H9 (cell line): Measurements from ENCODE around the gene CCDC27. TPM values are rescaled to one million over a fixed set of nuclear protein-coding genes. Genes with fewer than 3 reads are reported as not detected.

Source experiments
- DNase-seq: peaks from one replicate; pipeline ENCODE4 v3.0.0-alpha.2; 2017
- H2AFZ ChIP-seq: one replicate; pipeline ENCODE4 v1.6.1; 2013; ENCODE audit warnings: mild to moderate bottlenecking, low read length, control low read depth, moderate library complexity
- H2AK5ac ChIP-seq: 2 replicates; pipeline ENCODE4 v1.6.1; 2013; ENCODE audit warnings: low read length, control low read depth, mixed read lengths; ENCODE audit not compliant: insufficient read length
- H2BK120ac ChIP-seq: one replicate; pipeline ENCODE4 v1.6.1; 2013; ENCODE audit warnings: low read depth, mild to moderate bottlenecking, low read length, control low read depth, inconsistent platforms; ENCODE audit not compliant: poor library complexity, severe bottlenecking
- H2BK12ac ChIP-seq: 2 replicates; pipeline ENCODE4 v1.6.1; 2013; ENCODE audit warnings: low read length, control low read depth, mixed read lengths, low read depth; ENCODE audit not compliant: insufficient read length
- H2BK15ac ChIP-seq: 2 replicates; pipeline ENCODE4 v1.6.1; 2013; ENCODE audit warnings: low read depth, low read length, control low read depth
- H2BK20ac ChIP-seq: one replicate; pipeline ENCODE4 v1.6.1; 2013; ENCODE audit warnings: low read depth, mild to moderate bottlenecking, low read length, control low read depth, inconsistent platforms; ENCODE audit not compliant: poor library complexity, severe bottlenecking
- H2BK5ac ChIP-seq: 2 replicates; pipeline ENCODE4 v1.6.1; 2013; ENCODE audit warnings: low read length, control low read depth, mixed read lengths; ENCODE audit not compliant: insufficient read length
- H3K14ac ChIP-seq: 2 replicates; pipeline ENCODE4 v1.6.1; 2013; ENCODE audit warnings: low read length, control low read depth; ENCODE audit not compliant: insufficient read depth
- H3K18ac ChIP-seq: 2 replicates; pipeline ENCODE4 v1.6.1; 2013; ENCODE audit warnings: low read depth, mild to moderate bottlenecking, mixed read lengths, low read length, control low read depth; ENCODE audit not compliant: insufficient read length
- H3K23ac ChIP-seq: 2 replicates; pipeline ENCODE4 v1.6.1; 2013; ENCODE audit warnings: low read length, control low read depth, mixed read lengths, low read depth; ENCODE audit not compliant: insufficient read length
- H3K23me2 ChIP-seq: 2 replicates; pipeline ENCODE4 v1.6.1; 2013; ENCODE audit warnings: low read depth, mild to moderate bottlenecking, mixed read lengths, low read length, control low read depth; ENCODE audit not compliant: insufficient read length, poor library complexity, severe bottlenecking
- H3K27ac ChIP-seq: 2 replicates; pipeline ENCODE4 v1.5.1; 2013; ENCODE audit warnings: low read length, control low read depth, mixed read lengths, low read depth; ENCODE audit not compliant: insufficient read length
- H3K27me3 ChIP-seq: 2 replicates; pipeline ENCODE4 v1.6.1; 2013; ENCODE audit warnings: low read length, control low read depth, inconsistent platforms; ENCODE audit not compliant: insufficient read depth
- H3K4ac ChIP-seq: 2 replicates; pipeline ENCODE4 v1.6.1; 2013; ENCODE audit warnings: low read depth, mild to moderate bottlenecking, control low read depth, inconsistent platforms, low read length, moderate library complexity
- H3K4me1 ChIP-seq: 2 replicates; pipeline ENCODE4 v1.6.1; 2013; ENCODE audit warnings: low read length, control low read depth, inconsistent platforms; ENCODE audit not compliant: insufficient read depth
- H3K4me2 ChIP-seq: 2 replicates; pipeline ENCODE4 v1.6.1; 2013; ENCODE audit warnings: low read length, control low read depth, mixed read lengths; ENCODE audit not compliant: insufficient read length, insufficient read depth
- H3K56ac ChIP-seq: 2 replicates; pipeline ENCODE4 v1.6.1; 2013; ENCODE audit warnings: low read depth, mild to moderate bottlenecking, mixed read lengths, low read length, control low read depth; ENCODE audit not compliant: insufficient read length
- H3K79me1 ChIP-seq: 2 replicates; pipeline ENCODE4 v1.6.1; 2013; ENCODE audit warnings: low read depth, mild to moderate bottlenecking, moderate library complexity, low read length, control low read depth, inconsistent platforms; ENCODE audit not compliant: insufficient read depth, poor library complexity, severe bottlenecking
- H3K79me2 ChIP-seq: 2 replicates; pipeline ENCODE4 v1.6.1; 2013; ENCODE audit warnings: low read length, control low read depth, inconsistent platforms; ENCODE audit not compliant: insufficient read depth
- H3K9ac ChIP-seq: 2 replicates; pipeline ENCODE4 v1.6.1; 2013; ENCODE audit warnings: low read length, control low read depth, mixed read lengths; ENCODE audit not compliant: insufficient read length; ENCODE audit errors: extremely low read depth
- H3K9me3 ChIP-seq: one replicate; pipeline ENCODE4 v1.6.1; 2013; ENCODE audit warnings: low read depth, low read length, inconsistent platforms; ENCODE audit not compliant: control insufficient read depth
- H3T11ph ChIP-seq: one replicate; pipeline ENCODE4 v1.6.1; 2013; ENCODE audit warnings: mild to moderate bottlenecking, low read length, control low read depth, inconsistent platforms
- H4K20me1 ChIP-seq: one replicate; pipeline ENCODE4 v1.6.1; 2013; ENCODE audit not compliant: control insufficient read depth, insufficient read length, insufficient read depth
- H4K5ac ChIP-seq: 2 replicates; pipeline ENCODE4 v1.6.1; 2013; ENCODE audit warnings: low read depth, mild to moderate bottlenecking, mixed read lengths, low read length, control low read depth; ENCODE audit not compliant: insufficient read length
- H4K8ac ChIP-seq: replicated peaks from 2 replicates; pipeline ENCODE4 v1.6.1; 2013; ENCODE audit warnings: low read length, control low read depth, mixed read lengths, low read depth; ENCODE audit not compliant: insufficient read length
- H4K91ac ChIP-seq: 2 replicates; pipeline ENCODE4 v1.6.1; 2013; ENCODE audit warnings: low read depth, mild to moderate bottlenecking, moderate library complexity, mixed read lengths, low read length, control low read depth; ENCODE audit not compliant: insufficient read length
- H3K27ac Mint-ChIP-seq, 3 experiments: 2 replicates in 2 of 3; 3 replicates in 1 of 3; pipeline ENCODE4 v1.8.0; 2020 to 2021; ENCODE audit warnings: mixed read lengths in 3 of 3, mild to moderate bottlenecking in 1 of 3, moderate library complexity in 1 of 3
- H3K27me3 Mint-ChIP-seq: 2 replicates; pipeline ENCODE4 v1.8.0; 2021; ENCODE audit warnings: low read depth, mild to moderate bottlenecking, moderate library complexity, mixed read lengths
- H3K36me3 Mint-ChIP-seq, 3 experiments: 2 replicates in 2 of 3; 3 replicates in 1 of 3; pipeline ENCODE4 v1.8.0; 2020 to 2021; ENCODE audit warnings: low read depth in 3 of 3, mixed read lengths in 3 of 3; ENCODE audit not compliant: insufficient read depth in 1 of 3
- H3K4me1 Mint-ChIP-seq, 2 experiments: 2 replicates each; pipeline ENCODE4 v1.8.0; 2020; ENCODE audit warnings: mixed read lengths in 2 of 2
- H3K4me3 Mint-ChIP-seq, 2 experiments: 2 replicates in 1 of 2; 3 replicates in 1 of 2; pipeline ENCODE4 v1.8.0; 2020 to 2021; ENCODE audit warnings: mild to moderate bottlenecking in 2 of 2, mixed read lengths in 2 of 2, moderate library complexity in 1 of 2
- H3K9me3 Mint-ChIP-seq, 2 experiments: 2 replicates in 1 of 2; 3 replicates in 1 of 2; pipeline ENCODE4 v1.8.0; 2020; ENCODE audit warnings: mild to moderate bottlenecking in 2 of 2, mixed read lengths in 2 of 2, moderate library complexity in 1 of 2
- WGBS: extraction: QIAGEN DNeasy Blood & Tissue Kit; methylation state at CpG from one replicate; pipeline ENCODE4 v1.1.7; 2013; ENCODE audit warnings: missing lambda C conversion rate, low lambda C conversion rate, mixed read lengths; ENCODE audit not compliant: insufficient read length; ENCODE audit errors: extremely low coverage; 5-methylcytosine and 5-hydroxymethylcytosine counted together
- total RNA-seq: library from RNA; stranded (reverse); gene quantifications from 2 replicates; pipeline ENCODE4 v1.2.1, GENCODE V29; 2021
- TF ChIP-seq, protein P1 (sequence below): fragments of 200-600 bp; sonication (generic); conservative IDR thresholded peaks from 3 replicates; pipeline ENCODE4 v1.8.0; 2021; ENCODE audit warnings: antibody characterized with exemption, mild to moderate bottlenecking

CCDC27 gene
- total RNA-seq, 1 experiment from 2014 or later, result not detected

DNA sequence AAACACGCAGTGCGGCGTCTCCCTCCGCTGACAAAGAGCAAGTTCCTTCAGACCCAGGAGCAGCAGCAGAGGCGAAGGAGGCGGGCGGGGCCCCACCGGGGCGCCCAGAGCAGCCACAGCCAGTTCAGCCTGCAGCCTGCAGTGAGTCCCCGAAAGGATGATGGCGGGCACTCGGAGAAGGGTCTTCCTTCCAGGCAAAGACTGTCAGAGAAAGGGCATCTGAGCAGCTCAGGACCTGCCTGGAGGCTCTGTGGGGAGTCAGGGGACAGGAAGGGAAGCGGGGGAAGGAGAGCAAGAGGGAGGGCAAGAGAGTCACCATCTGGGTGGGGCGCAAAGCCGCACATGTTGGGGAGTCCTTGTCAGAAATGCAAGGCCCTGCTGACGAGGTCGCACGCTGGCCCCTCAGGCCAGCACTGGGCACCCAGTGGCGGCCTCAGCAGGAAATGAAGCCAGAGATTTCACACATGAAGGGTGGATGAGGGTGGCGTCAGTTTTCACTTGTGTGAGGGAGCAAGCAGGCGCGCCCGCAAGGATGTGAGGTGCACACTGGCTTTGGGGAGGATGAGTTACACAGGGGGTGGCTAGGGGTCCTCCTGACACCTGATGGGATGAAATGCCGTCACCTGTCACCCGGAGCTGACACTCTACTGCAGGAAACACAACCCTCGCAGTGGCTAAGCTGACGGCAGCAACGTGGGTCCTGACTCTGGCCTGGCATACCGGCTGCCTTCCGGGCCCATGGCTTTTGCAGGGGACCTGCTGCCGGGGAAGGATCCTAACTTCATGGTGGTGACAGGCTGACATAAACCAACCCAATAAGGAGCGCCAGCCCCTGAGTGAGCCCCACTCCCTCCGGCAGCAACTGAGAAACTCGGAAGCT, 37.4 kb downstream of the CCDC27 start:
- Histone ChIP-seq H3K9me3 (no peaks in the 10 kb centered on the region), H3K56ac (no peak overlapping the region), H3K27me3 (no peaks in the 10 kb centered on the region), H3T11ph (no peak overlapping the region), H4K5ac (no peak overlapping the region), H2BK12ac (no peak overlapping the region), H2BK20ac (no peak overlapping the region), H2BK5ac (no peak overlapping the region), H3K23me2 (no peaks in the 10 kb centered on the region), H3K79me1 (no peaks in the 10 kb centered on the region), H3K4ac (no peak overlapping the region), H3K4me1 (peaks cover 9% of the 10 kb centered on the region; the same call in 1 of the 2 replicates), H3K27ac (no peak overlapping the region), H3K4me2 (no peak overlapping the region), H2BK15ac (no peak overlapping the region), H3K79me2 (peaks cover 18% of the 10 kb centered on the region; the same call in 1 of the 2 replicates), H4K8ac (no peak overlapping the region), H4K91ac (no peak overlapping the region), H3K23ac (no peak overlapping the region), H4K20me1 (no peaks in the 10 kb centered on the region), H3K14ac (no peak overlapping the region; the same call in 1 of the 2 replicates), H2AK5ac (no peak overlapping the region), H3K18ac (no peak overlapping the region), H2BK120ac (no peak overlapping the region), H2AFZ (no peak overlapping the region), H3K9ac (no peak overlapping the region)
- Mint-ChIP-seq H3K36me3 (peaks cover 39 to 50% (median 41%) of the 10 kb centered on the region in 3 experiments), H3K4me1 (peaks cover 28 to 45% of the 10 kb centered on the region in 2 experiments), H3K4me3 (no peak overlapping the region; a peak in 1 of 5 replicates), H3K27me3 (no peaks in the 10 kb centered on the region; the same call in 1 of the 2 replicates), H3K9me3 (no peaks in the 10 kb centered on the region), H3K27ac (peak overlapping the region; percentile 61 to 95 (median 73); a peak in 5 of 7 replicates)
- DNase-seq, result no peak
- no CpG with 5 or more reads among the region's 34 CpGs for WGBS
- TF ChIP-seq, protein P1, sequence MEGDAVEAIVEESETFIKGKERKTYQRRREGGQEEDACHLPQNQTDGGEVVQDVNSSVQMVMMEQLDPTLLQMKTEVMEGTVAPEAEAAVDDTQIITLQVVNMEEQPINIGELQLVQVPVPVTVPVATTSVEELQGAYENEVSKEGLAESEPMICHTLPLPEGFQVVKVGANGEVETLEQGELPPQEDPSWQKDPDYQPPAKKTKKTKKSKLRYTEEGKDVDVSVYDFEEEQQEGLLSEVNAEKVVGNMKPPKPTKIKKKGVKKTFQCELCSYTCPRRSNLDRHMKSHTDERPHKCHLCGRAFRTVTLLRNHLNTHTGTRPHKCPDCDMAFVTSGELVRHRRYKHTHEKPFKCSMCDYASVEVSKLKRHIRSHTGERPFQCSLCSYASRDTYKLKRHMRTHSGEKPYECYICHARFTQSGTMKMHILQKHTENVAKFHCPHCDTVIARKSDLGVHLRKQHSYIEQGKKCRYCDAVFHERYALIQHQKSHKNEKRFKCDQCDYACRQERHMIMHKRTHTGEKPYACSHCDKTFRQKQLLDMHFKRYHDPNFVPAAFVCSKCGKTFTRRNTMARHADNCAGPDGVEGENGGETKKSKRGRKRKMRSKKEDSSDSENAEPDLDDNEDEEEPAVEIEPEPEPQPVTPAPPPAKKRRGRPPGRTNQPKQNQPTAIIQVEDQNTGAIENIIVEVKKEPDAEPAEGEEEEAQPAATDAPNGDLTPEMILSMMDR, result no peak
